A549 (cell line): Measurements from ENCODE around the gene SYTL3. TPM values are rescaled to one million over a fixed set of nuclear protein-coding genes. Genes with fewer than 3 reads are reported as not detected.
A peak's percentile ranks its signal among the peaks of the same experiment; 100 is the strongest.

Experiments
- ATAC-seq, 2 experiments: fragments of 200-7000 bp in 1 of 2; fragments of >200 bp in 1 of 2; cut with Nextera tagmentation in 1 of 2; cut with Tn5 transposase in 1 of 2; 3 replicates each; pipeline versions ENCODE4 v1.8.0 to v1.9.1; 2018 to 2020; ENCODE audit warnings: mild to moderate bottlenecking in 1 of 2, moderate library complexity in 1 of 2
- CTCF ChIA-PET: fragments of 300-600 bp; sonication (Branson Sonifier 250); formaldehyde crosslinking; extraction: SDS; loops from one replicate; lab custom pipeline; 2021; ENCODE audit warnings: antibody characterized with exemption, inconsistent platforms; lab: Yijun Ruan, JAX
- POLR2A ChIA-PET: fragments of 350-600 bp; formaldehyde crosslinking; extraction: SDS; loops from one replicate; lab custom pipeline; 2021; ENCODE audit warnings: antibody characterized with exemption, inconsistent platforms; lab: Yijun Ruan, JAX
- DNase-seq, 2 experiments: peaks; one replicate each; pipeline versions ENCODE4 v3.0.0 to v3.0.0-alpha.2; 2011 to 2016; ENCODE audit warnings: low read depth in 1 of 2, low spot score in 1 of 2
- FAIRE-seq: peaks from 2 replicates; lab custom pipeline; 2011; peaks lifted over from hg19 to GRCh38; lab: Jason Lieb, UNC
- H3K27ac ChIP-seq, 2 experiments: fragments of >200 bp; sonication (Bioruptor Twin); formaldehyde crosslinking; 3 replicates each; pipeline ENCODE4 v1.5.1; 2016 to 2017
- H3K4me1 ChIP-seq: fragments of >200 bp; sonication (Bioruptor Twin); formaldehyde crosslinking; 3 replicates; pipeline ENCODE4 v1.6.1; 2016
- H3K4me2 ChIP-seq: fragments of >200 bp; sonication (Bioruptor Twin); formaldehyde crosslinking; 3 replicates; pipeline ENCODE4 v1.6.1; 2016
- H3K4me3 ChIP-seq: fragments of >200 bp; sonication (Bioruptor Twin); formaldehyde crosslinking; 3 replicates; pipeline ENCODE4 v1.5.1; 2016
- H3K9me3 ChIP-seq: fragments of >200 bp; sonication (Bioruptor Twin); formaldehyde crosslinking; 3 replicates; pipeline ENCODE4 v1.6.1; 2016
- CEBPB ChIP-seq, 2 experiments: fragments of >200 bp in 1 of 2; sonication (Bioruptor Twin) in 1 of 2; formaldehyde crosslinking in 1 of 2; IDR thresholded peaks; 2 replicates each; pipeline ENCODE4 v1.6.1; 2012 to 2016
- CHD2 ChIP-seq: fragments of 150-350 bp; IDR thresholded peaks from 2 replicates; pipeline ENCODE4 v1.6.1; 2014; ENCODE audit warnings: low read length; ENCODE audit not compliant: partially characterized antibody
- EHMT2 ChIP-seq: fragments of 200-600 bp; sonication (generic); IDR thresholded peaks from 2 replicates; pipeline ENCODE4 v1.6.1; 2016; ENCODE audit warnings: antibody characterized with exemption, low read depth, mild to moderate bottlenecking, moderate library complexity
- EP300 ChIP-seq, 2 experiments: fragments of >200 bp; sonication (Bioruptor Twin); formaldehyde crosslinking; IDR thresholded peaks; 2 replicates in 1 of 2; 3 replicates in 1 of 2; pipeline ENCODE4 v1.6.1; 2016 to 2017
- ESRRA ChIP-seq: fragments of 150-350 bp; IDR thresholded peaks from 2 replicates; pipeline ENCODE4 v1.6.1; 2014; ENCODE audit warnings: mild to moderate bottlenecking, low read length, borderline replicate concordance
- FOSB ChIP-seq: fragments of 250-450 bp; sonication (Bioruptor Pico); IDR thresholded peaks from 2 replicates; pipeline ENCODE4 v1.5.0; 2020; ENCODE audit warnings: mild to moderate bottlenecking, moderate library complexity
- FOSL2 ChIP-seq, 2 experiments: fragments of 450-650 bp in 1 of 2; fragments of >200 bp in 1 of 2; sonication (Bioruptor Twin) in 1 of 2; formaldehyde crosslinking; IDR thresholded peaks; 2 replicates each; pipeline versions ENCODE4 v1.5.0 to v1.6.1; 2016 to 2020; ENCODE audit warnings: mild to moderate bottlenecking in 1 of 2, moderate library complexity in 1 of 2
- FOXS1 ChIP-seq: fragments of 250-450 bp; sonication (Bioruptor Pico); IDR thresholded peaks from 2 replicates; pipeline ENCODE4 v1.5.0; 2020; ENCODE audit warnings: mild to moderate bottlenecking, moderate library complexity
- GATA3 ChIP-seq: IDR thresholded peaks from 2 replicates; pipeline ENCODE4 v1.6.1; 2012; ENCODE audit warnings: borderline replicate concordance
- HEYL ChIP-seq: fragments of 250-450 bp; sonication (Bioruptor Pico); IDR thresholded peaks from 2 replicates; pipeline ENCODE4 v1.8.0; 2021; ENCODE audit warnings: mild to moderate bottlenecking, moderate library complexity
- KDM1A ChIP-seq: fragments of 200-600 bp; sonication (generic); IDR thresholded peaks from 2 replicates; pipeline ENCODE4 v1.6.1; 2016; ENCODE audit warnings: low read depth, mild to moderate bottlenecking
- KDM5A ChIP-seq: fragments of 200-600 bp; sonication (generic); IDR thresholded peaks from 2 replicates; pipeline ENCODE4 v1.6.1; 2016; ENCODE audit warnings: antibody characterized with exemption, mild to moderate bottlenecking
- MAFK ChIP-seq: fragments of 450-650 bp; IDR thresholded peaks from 2 replicates; pipeline ENCODE4 v1.6.1; 2014; ENCODE audit not compliant: partially characterized antibody
- MAZ ChIP-seq: fragments of 150-350 bp; IDR thresholded peaks from 2 replicates; pipeline ENCODE4 v1.6.1; 2014; ENCODE audit warnings: antibody characterized with exemption, low read depth, low read length, borderline replicate concordance
- NPAS2 ChIP-seq: fragments of 250-450 bp; sonication (Bioruptor Pico); IDR thresholded peaks from 2 replicates; pipeline ENCODE4 v1.8.0; 2022; ENCODE audit warnings: mild to moderate bottlenecking, moderate library complexity, borderline replicate concordance
- RARB ChIP-seq: fragments of 250-450 bp; sonication (Bioruptor Pico); IDR thresholded peaks from 2 replicates; pipeline ENCODE4 v1.8.0; 2021; ENCODE audit warnings: mild to moderate bottlenecking, moderate library complexity
- RCOR1 ChIP-seq: fragments of 150-350 bp; IDR thresholded peaks from 2 replicates; pipeline ENCODE4 v1.6.1; 2014; ENCODE audit warnings: antibody characterized with exemption, low read length, low read depth
- RFX5 ChIP-seq: fragments of 450-650 bp; IDR thresholded peaks from 2 replicates; pipeline ENCODE4 v1.7.1; 2014; ENCODE audit warnings: antibody characterized with exemption, mild to moderate bottlenecking, moderate library complexity
- SMC3 ChIP-seq: fragments of >200 bp; sonication (Bioruptor Twin); formaldehyde crosslinking; IDR thresholded peaks from 3 replicates; pipeline ENCODE4 v1.6.1; 2018; ENCODE audit warnings: inconsistent platforms
- SREBF2 ChIP-seq: fragments of 450-650 bp; IDR thresholded peaks from 2 replicates; pipeline ENCODE4 v1.6.1; 2014; ENCODE audit warnings: mild to moderate bottlenecking, moderate library complexity
- TP53 ChIP-seq: fragments of 250-450 bp; sonication (Bioruptor Pico); IDR thresholded peaks from 2 replicates; pipeline ENCODE4 v1.5.0; 2021; ENCODE audit warnings: mild to moderate bottlenecking, moderate library complexity
- ZNF302 ChIP-seq: fragments of 250-450 bp; sonication (Bioruptor Pico); IDR thresholded peaks from 2 replicates; pipeline ENCODE4 v1.9.0; 2021; ENCODE audit warnings: inconsistent platforms, mild to moderate bottlenecking, moderate library complexity
- WGBS: methylation state at CpG from one replicate; pipeline ENCODE4 v1.1.6; 2017; ENCODE audit errors: missing lambda C conversion rate; 5-methylcytosine and 5-hydroxymethylcytosine counted together
- polyA plus RNA-seq, 4 experiments: library from polyadenylated mRNA; depleted of rRNA in 3 of 4; stranded (reverse); fragments of >200 nt; fragmentation: RNase III in 1 of 4; extraction: RNeasy Plus Mini Kit Qiagen cat#74134 plus additional on column Dnase treatment in 1 of 4; gene quantifications; 2 replicates in 3 of 4; 3 replicates in 1 of 4; pipeline ENCODE4 v1.2.3, GENCODE V29; 2011 to 2017
- TF ChIP-seq, protein P1 (sequence below): fragments of >200 bp; sonication (Bioruptor Twin); formaldehyde crosslinking; IDR thresholded peaks from 3 replicates; pipeline ENCODE4 v1.5.1; 2016

SYTL3 gene
- polyA plus RNA-seq, 2 of the 4 experiments (the other 2 are of a cell fraction): 0.63 to 0.89 TPM

DNA sequence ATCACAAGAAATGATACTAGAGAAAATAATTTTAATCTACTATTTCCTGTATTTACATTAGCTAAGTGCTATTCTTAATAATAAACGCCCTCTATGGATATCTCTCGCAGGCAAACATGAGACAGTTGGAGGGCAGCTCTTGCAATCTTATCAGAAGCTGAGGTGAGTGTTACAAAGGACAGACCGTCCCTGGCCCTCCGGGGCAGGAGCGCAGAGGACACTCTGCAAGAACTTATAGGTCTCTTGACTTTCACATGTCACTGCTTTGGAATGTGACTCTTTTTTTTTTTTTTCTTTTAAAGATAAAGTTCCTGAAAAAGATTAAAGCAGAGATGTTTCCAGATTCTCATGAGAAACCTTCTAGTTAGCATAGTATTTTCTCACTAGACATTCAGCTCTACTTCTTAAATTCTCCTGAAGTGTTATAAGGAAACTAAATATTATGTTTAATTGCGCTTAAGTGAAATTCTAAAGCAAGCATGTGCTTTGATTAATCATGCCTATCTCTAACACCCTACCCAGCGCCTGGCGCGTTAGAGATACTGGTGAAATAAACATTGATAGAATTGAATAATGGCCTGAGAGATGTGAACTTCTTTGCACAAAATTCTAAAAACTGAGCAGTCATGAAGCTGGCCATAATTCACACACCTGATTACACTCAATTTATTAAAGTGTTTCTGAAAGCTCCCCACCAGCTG lies 57.4 kb downstream of the SYTL3 start:
- H3K4me2 ChIP-seq: peak overlapping the region; percentile 64
- peak overlapping the region; percentile 68 to 89; a peak in 5 of 6 replicates for H3K27ac ChIP-seq
- peaks cover 36% of the 10 kb centered on the region for H3K4me1 ChIP-seq
- FAIRE-seq: no peak
- peak; percentile 26 to 60 for DNase-seq
- ATAC-seq: peak; percentile 49 to 62; a peak in 5 of 6 replicates
- TF ChIP-seq HEYL (CRISPR knock-in tag) (no peak), KDM5A (no peak), EP300 (IDR thresholded peaks at IDR 0.05) (0 out of 5 replicates have a peak, but pooled peaks of 1 of the 2 experiments have one; percentile 20), RFX5 (no peak), SMC3 (no peak), CHD2 (no peak), RARB (CRISPR knock-in tag) (no peak), FOSL2 (IDR thresholded peaks at IDR 0.05) (no peak), FOSL2 (CRISPR knock-in tag; IDR thresholded peaks at IDR 0.05) (no peak), GATA3 (no peak)
- POLR2A ChIA-PET: interaction anchor here (1.2 kb wide), 1 partner anchor 16 kb away, joined by 4 read pairs; no protein-coding TSS in a partner anchor
- 36% methylated on average over 9 of the region's 9 CpGs for WGBS
- H3K9me3 ChIP-seq: no peaks in the 10 kb centered on the region
- H3K4me3 ChIP-seq: no peak overlapping the region
- CTCF ChIA-PET: interaction anchor here (0.6 to 4.7 kb wide), 14 partner anchors 9 to 486 kb away, joined by 3 to 20 read pairs (median 4); no protein-coding TSS in a partner anchor

DNA sequence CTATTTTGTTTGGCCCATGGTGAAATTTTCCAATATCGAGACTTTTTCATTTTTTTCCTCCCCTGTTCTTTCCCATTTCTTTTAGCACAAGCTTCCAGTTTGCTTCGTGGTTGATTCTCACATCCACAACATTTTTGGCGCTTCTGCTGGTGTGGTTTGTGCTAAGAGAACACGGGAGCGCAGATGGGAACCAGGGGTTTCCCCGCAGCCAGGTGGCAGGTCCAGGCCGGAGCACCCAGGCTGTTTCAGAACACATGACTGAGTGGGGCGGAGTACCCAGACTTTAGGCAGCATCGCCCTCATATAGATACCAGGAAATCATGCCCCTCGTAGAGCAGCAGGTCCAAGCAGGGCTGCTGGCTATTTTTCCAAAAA lies 58.0 kb downstream of the SYTL3 start:
- CTCF ChIA-PET: interaction anchor here (0.8 to 4.7 kb wide), 8 partner anchors 8 to 487 kb away, joined by 3 to 20 read pairs (median 4); no protein-coding TSS in a partner anchor
- WGBS: 82% methylated on average over 9 of the region's 10 CpGs
- Histone ChIP-seq H3K4me1 (peaks cover 36% of the 10 kb centered on the region), H3K4me2 (peak overlapping the region; percentile 64; the same call in 2 of the 3 replicates), H3K4me3 (no peak overlapping the region), H3K9me3 (no peaks in the 10 kb centered on the region), H3K27ac (peak overlapping the region; percentile 68 to 89; a peak in 5 of 6 replicates)
- no peak for ATAC-seq
- POLR2A ChIA-PET: interaction anchor here (1.2 kb wide), 1 partner anchor 17 kb away, joined by 4 read pairs; no protein-coding TSS in a partner anchor
- TF ChIP-seq TP53 (CRISPR knock-in tag): no peak
- no peak for TF ChIP-seq MAFK
- TF ChIP-seq, protein P1, sequence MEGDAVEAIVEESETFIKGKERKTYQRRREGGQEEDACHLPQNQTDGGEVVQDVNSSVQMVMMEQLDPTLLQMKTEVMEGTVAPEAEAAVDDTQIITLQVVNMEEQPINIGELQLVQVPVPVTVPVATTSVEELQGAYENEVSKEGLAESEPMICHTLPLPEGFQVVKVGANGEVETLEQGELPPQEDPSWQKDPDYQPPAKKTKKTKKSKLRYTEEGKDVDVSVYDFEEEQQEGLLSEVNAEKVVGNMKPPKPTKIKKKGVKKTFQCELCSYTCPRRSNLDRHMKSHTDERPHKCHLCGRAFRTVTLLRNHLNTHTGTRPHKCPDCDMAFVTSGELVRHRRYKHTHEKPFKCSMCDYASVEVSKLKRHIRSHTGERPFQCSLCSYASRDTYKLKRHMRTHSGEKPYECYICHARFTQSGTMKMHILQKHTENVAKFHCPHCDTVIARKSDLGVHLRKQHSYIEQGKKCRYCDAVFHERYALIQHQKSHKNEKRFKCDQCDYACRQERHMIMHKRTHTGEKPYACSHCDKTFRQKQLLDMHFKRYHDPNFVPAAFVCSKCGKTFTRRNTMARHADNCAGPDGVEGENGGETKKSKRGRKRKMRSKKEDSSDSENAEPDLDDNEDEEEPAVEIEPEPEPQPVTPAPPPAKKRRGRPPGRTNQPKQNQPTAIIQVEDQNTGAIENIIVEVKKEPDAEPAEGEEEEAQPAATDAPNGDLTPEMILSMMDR: no peak
- no peak for TF ChIP-seq CEBPB (IDR thresholded peaks at IDR 0.05)
- no peak for DNase-seq
- no peak for FAIRE-seq

DNA sequence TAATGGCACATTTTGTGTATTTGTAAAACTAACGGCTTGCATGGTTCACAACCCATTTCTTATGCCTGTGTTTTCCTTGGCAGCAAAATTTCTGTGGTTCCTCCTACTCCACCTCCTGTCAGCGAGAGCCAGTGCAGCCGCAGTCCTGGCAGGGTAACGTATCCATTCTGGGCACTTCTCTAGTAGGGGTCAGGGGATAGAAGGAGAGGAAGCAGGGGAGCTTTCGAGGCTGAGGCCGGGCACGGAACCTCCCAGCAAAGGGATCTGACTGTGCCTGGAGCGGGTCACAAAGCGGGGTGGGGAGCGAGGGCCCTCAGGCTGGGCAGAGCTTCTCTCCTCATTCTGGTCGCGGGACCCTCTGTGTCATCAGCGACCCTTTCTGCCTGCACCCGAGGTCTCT lies 58.4 kb downstream of the SYTL3 start:
- FAIRE-seq: no peak
- WGBS: 89% methylated on average over 14 of the region's 14 CpGs
- peaks cover 36% of the 10 kb centered on the region for H3K4me1 ChIP-seq
- H3K27ac ChIP-seq: peak overlapping the region; percentile 68 to 89; a peak in 4 of 6 replicates
- ChIA-PET POLR2A (no interaction called here), CTCF (interaction anchor here (1.1 to 4.7 kb wide), 4 partner anchors 10 to 100 kb away, joined by 4 to 20 read pairs (median 5); no protein-coding TSS in a partner anchor)
- no peak for DNase-seq
- H3K4me3 ChIP-seq: no peak overlapping the region
- no peak for ATAC-seq
- H3K4me2 ChIP-seq: no peak overlapping the region
- no peaks in the 10 kb centered on the region for H3K9me3 ChIP-seq
- TF ChIP-seq FOXS1 (CRISPR knock-in tag) (no peak), RCOR1 (no peak), EP300 (IDR thresholded peaks at IDR 0.05) (no peak), NPAS2 (no peak), ZNF302 (CRISPR knock-in tag) (no peak), SREBF2 (no peak), MAZ (no peak), FOSB (CRISPR knock-in tag) (no peak), ESRRA (no peak), RFX5 (no peak), KDM1A (no peak), HEYL (CRISPR knock-in tag) (no peak), EHMT2 (no peak)
